GM12878 (cell line): ENCODE measurements around the gene FOXP4. TPM values are rescaled to one million over a fixed set of nuclear protein-coding genes. Genes with fewer than 3 reads are reported as not detected.

Experiments used
- ATAC-seq: fragments of 200-7000 bp; cut with Tn5 transposase; 3 replicates; pipeline ENCODE4 v1.9.1; 2020; ENCODE audit warnings: mild to moderate bottlenecking, moderate library complexity
- BruUV-seq: library from RNA; stranded (reverse); fragments of 400-500 nt; replicated peaks from 2 replicates; lab custom pipeline; 2021; lab: Mats Ljungman, UMichigan
- CTCF ChIA-PET: fragments of 300-600 bp; sonication (Branson Sonifier 250); formaldehyde crosslinking; extraction: SDS; loops from one replicate; lab custom pipeline; 2021; ENCODE audit warnings: inconsistent platforms; lab: Yijun Ruan, JAX
- POLR2A ChIA-PET: fragments of 350-600 bp; formaldehyde crosslinking; extraction: SDS; loops from one replicate; lab custom pipeline; 2021; ENCODE audit warnings: inconsistent platforms; lab: Charles Lee
- RAD21 ChIA-PET: fragments of 300-600 bp; sonication (Branson Sonifier 250); formaldehyde crosslinking; loops from one replicate; lab custom pipeline; 2023; ENCODE audit warnings: antibody characterized with exemption; ENCODE audit not compliant: unreplicated experiment; lab: Charles Lee
- SMC1A ChIA-PET: fragments of 300-600 bp; sonication (Branson Sonifier 250); formaldehyde crosslinking; loops from one replicate; lab custom pipeline; 2023; ENCODE audit not compliant: unreplicated experiment, uncharacterized antibody; lab: Charles Lee
- DNase-seq: peaks from one replicate; pipeline ENCODE4 v3.0.0-alpha.2; 2011; ENCODE audit warnings: low read depth, low spot score
- FAIRE-seq: peaks from 3 replicates; lab custom pipeline; 2011; peaks lifted over from hg19 to GRCh38; lab: Jason Lieb, UNC
- H2AFZ ChIP-seq: 2 replicates; pipeline ENCODE4 v1.6.0; 2011; ENCODE audit warnings: low read depth, low read length, control low read depth; ENCODE audit not compliant: control insufficient read depth
- H3K27ac ChIP-seq: 2 replicates; pipeline ENCODE4 v1.5.1; 2011; ENCODE audit warnings: control low read depth; ENCODE audit not compliant: control insufficient read depth, insufficient read depth
- H3K27me3 ChIP-seq, 2 experiments: replicated peaks in 1 of 2; 2 replicates each; pipeline versions ENCODE4 v1.6.0 to v1.6.1; 2011; ENCODE audit warnings: low read length in 1 of 2; ENCODE audit not compliant: control insufficient read depth in 2 of 2, insufficient read depth in 2 of 2
- H3K36me3 ChIP-seq, 2 experiments: 2 replicates each; pipeline ENCODE4 v1.5.1; 2011; ENCODE audit warnings: low read length in 1 of 2; ENCODE audit not compliant: control insufficient read depth in 2 of 2, insufficient read depth in 2 of 2
- H3K4me1 ChIP-seq: 2 replicates; pipeline ENCODE4 v1.6.1; 2011; ENCODE audit warnings: mild to moderate bottlenecking, low read length, moderate library complexity, mixed read lengths; ENCODE audit not compliant: control insufficient read depth, insufficient read depth
- H3K4me2 ChIP-seq: 2 replicates; pipeline ENCODE4 v1.6.0; 2011; ENCODE audit warnings: control low read depth; ENCODE audit not compliant: control insufficient read depth, insufficient read depth
- H3K4me3 ChIP-seq: fragments of 200-600 bp; sonication (generic); 2 replicates; pipeline ENCODE4 v1.5.1; 2016
- H3K79me2 ChIP-seq: 2 replicates; pipeline ENCODE4 v1.6.0; 2011; ENCODE audit warnings: low read length; ENCODE audit not compliant: control insufficient read depth, insufficient read depth
- H3K9ac ChIP-seq: 2 replicates; pipeline ENCODE4 v1.8.0; 2011; ENCODE audit warnings: low read length, control low read depth, mixed read lengths; ENCODE audit not compliant: control insufficient read depth, insufficient read depth
- H3K9me3 ChIP-seq: replicated peaks from 3 replicates; pipeline ENCODE4 v1.5.1; 2011; ENCODE audit warnings: mild to moderate bottlenecking, low read length; ENCODE audit not compliant: control insufficient read depth, insufficient read depth
- H4K20me1 ChIP-seq: 2 replicates; pipeline ENCODE4 v1.6.0; 2011; ENCODE audit not compliant: control insufficient read depth, insufficient read depth
- CBX5 ChIP-seq: sonication (generic); IDR thresholded peaks from 2 replicates; pipeline ENCODE4 v1.6.1; 2016; ENCODE audit warnings: low read depth, moderate library complexity, mild to moderate bottlenecking, inconsistent platforms
- CHD4 ChIP-seq: fragments of 200-600 bp; sonication (generic); IDR thresholded peaks from 2 replicates; pipeline ENCODE4 v1.6.1; 2016; ENCODE audit warnings: mild to moderate bottlenecking
- IRF4 ChIP-seq: IDR thresholded peaks from 2 replicates; pipeline ENCODE4 v1.6.1; 2011; ENCODE audit warnings: low read depth, low read length
- KLF5 ChIP-seq: fragments of 450-650 bp; IDR thresholded peaks from 2 replicates; pipeline ENCODE4 v1.6.1; 2014; ENCODE audit warnings: mild to moderate bottlenecking; ENCODE audit not compliant: partially characterized antibody
- NR2F1 ChIP-seq: fragments of 450-650 bp; conservative IDR thresholded peaks from 2 replicates; pipeline ENCODE4 v1.6.1; 2017; ENCODE audit warnings: mild to moderate bottlenecking
- NRF1 ChIP-seq: conservative IDR thresholded peaks from 2 replicates; pipeline ENCODE4 v1.6.1; 2011; ENCODE audit warnings: mild to moderate bottlenecking, low read depth, low read length, improper control_type of control experiment
- PAX5 ChIP-seq: IDR thresholded peaks from 2 replicates; pipeline ENCODE4 v1.6.1; 2011; ENCODE audit warnings: low read depth, low read length, borderline replicate concordance
- PRDM15 ChIP-seq: fragments of 450-650 bp; formaldehyde crosslinking; IDR thresholded peaks from 2 replicates; pipeline ENCODE4 v1.4.0; 2020; ENCODE audit warnings: mild to moderate bottlenecking, moderate library complexity
- RUNX3 ChIP-seq: IDR thresholded peaks from 2 replicates; pipeline ENCODE4 v1.6.1; 2012; ENCODE audit warnings: low read length, inconsistent platforms
- ZBTB33 ChIP-seq: fragments of 450-650 bp; IDR thresholded peaks from 2 replicates; pipeline ENCODE4 v1.6.1; 2017; ENCODE audit warnings: mild to moderate bottlenecking
- ZNF622 ChIP-seq: fragments of 450-650 bp; IDR thresholded peaks from 2 replicates; pipeline ENCODE4 v1.6.1; 2017; ENCODE audit warnings: mild to moderate bottlenecking, inconsistent platforms
- WGBS: methylation state at CpG from one replicate; pipeline ENCODE4 v1.1.6; 2016; ENCODE audit warnings: low lambda C conversion rate; ENCODE audit not compliant: insufficient replicate concordance, insufficient coverage; ENCODE audit errors: missing lambda C conversion rate; 5-methylcytosine and 5-hydroxymethylcytosine counted together
- in situ Hi-C: fragments of 300-500 bp; cut with MboI; formaldehyde crosslinking; loops from 9 replicates; pipeline ENCODE4 v1.14.3; 2018; ENCODE audit warnings: mixed read lengths
- intact Hi-C: fragments of 100-400 bp; cut with micrococcal nuclease; formaldehyde crosslinking; loops from one replicate; pipeline ENCODE4 v1.14.2; 2022; ENCODE audit not compliant: unreplicated experiment
- polyA plus RNA-seq, 11 experiments: library from polyadenylated mRNA; depleted of rRNA in 4 of 11; unstranded in 6 of 11; stranded (reverse) in 5 of 11; fragments of >200 nt; fragmentation: Nextera tagmentation in 4 of 11; fragmentation: Illumina TruSeq in 1 of 11; extraction: Ambion mirVana in 4 of 11; extraction: Trizol in 1 of 11; gene quantifications; 1 replicate in 1 of 11; 2 replicates in 10 of 11; pipeline versions ENCODE4 v1.2.1 to v1.2.3, GENCODE V29; 2011 to 2016; ENCODE audit warnings: inconsistent platforms in 2 of 11, missing spikeins in 2 of 11, low read depth in 1 of 11
- total RNA-seq, 4 experiments: library from RNA; depleted of rRNA in 3 of 4; stranded (reverse); fragments of >200 nt in 3 of 4; fragmentation: Illumina TruSeq in 1 of 4; extraction: Trizol in 1 of 4; gene quantifications; 2 replicates each; pipeline versions ENCODE4 v1.2.1 to v1.2.3, GENCODE V29; 2013 to 2021
- TF ChIP-seq, protein P1 (sequence below): fragments of 450-650 bp; IDR thresholded peaks from 2 replicates; pipeline ENCODE4 v1.6.1; 2014; ENCODE audit warnings: mild to moderate bottlenecking
- TF ChIP-seq, protein P2 (sequence below): fragments of 450-650 bp; formaldehyde crosslinking; IDR thresholded peaks from 2 replicates; pipeline ENCODE4 v1.4.0; 2022; ENCODE audit warnings: mild to moderate bottlenecking, moderate library complexity

FOXP4 gene
- total and polyA plus RNA-seq, 10 of the 15 experiments (the other 5 are each of a cell fraction or from before 2014, with no cell fraction given): 0.31 to 46.1 (median 2.3) TPM

- H3K27me3 ChIP-seq: peaks cover 0 to 1% of the 10 kb centered on the region in 2 experiments; a peak in 3 of 4 replicates
- H3K4me1 ChIP-seq: no peaks in the 10 kb centered on the region
- no peak for FAIRE-seq
- CTCF ChIA-PET: no interaction called here
- no peak for ATAC-seq
- POLR2A ChIA-PET: no interaction called here
- BruUV-seq: no TSS peak
- H3K4me3 ChIP-seq: no peak overlapping the region
- H3K9ac ChIP-seq: no peak overlapping the region
- no peak overlapping the region for H3K27ac ChIP-seq
- no peaks in the 10 kb centered on the region for H3K79me2 ChIP-seq
- no peak for DNase-seq
- in situ Hi-C loops: no loop called here
- H3K36me3 ChIP-seq: no peaks in the 10 kb centered on the region
- 27% methylated on average over 7 of the region's 7 CpGs for WGBS
- no peak overlapping the region for H2AFZ ChIP-seq
- SMC1A ChIA-PET: no interaction called here
- H3K4me2 ChIP-seq: no peak overlapping the region
- H3K9me3 ChIP-seq: no peaks in the 10 kb centered on the region
- intact Hi-C loops: no loop called here
- no peaks in the 10 kb centered on the region for H4K20me1 ChIP-seq
- RAD21 ChIA-PET: no interaction called here
- TF ChIP-seq PRDM15 (CRISPR knock-in tag) (no peak), ZBTB33 (no peak), RUNX3 (no peak), CHD4 (no peak), ZNF622 (no peak), IRF4 (no peak), PAX5 (no peak), KLF5 (no peak), NRF1 (no peak), CBX5 (no peak), NR2F1 (no peak)
- TF ChIP-seq, protein P1, sequence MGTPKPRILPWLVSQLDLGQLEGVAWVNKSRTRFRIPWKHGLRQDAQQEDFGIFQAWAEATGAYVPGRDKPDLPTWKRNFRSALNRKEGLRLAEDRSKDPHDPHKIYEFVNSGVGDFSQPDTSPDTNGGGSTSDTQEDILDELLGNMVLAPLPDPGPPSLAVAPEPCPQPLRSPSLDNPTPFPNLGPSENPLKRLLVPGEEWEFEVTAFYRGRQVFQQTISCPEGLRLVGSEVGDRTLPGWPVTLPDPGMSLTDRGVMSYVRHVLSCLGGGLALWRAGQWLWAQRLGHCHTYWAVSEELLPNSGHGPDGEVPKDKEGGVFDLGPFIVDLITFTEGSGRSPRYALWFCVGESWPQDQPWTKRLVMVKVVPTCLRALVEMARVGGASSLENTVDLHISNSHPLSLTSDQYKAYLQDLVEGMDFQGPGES: no peak
- TF ChIP-seq, protein P2, sequence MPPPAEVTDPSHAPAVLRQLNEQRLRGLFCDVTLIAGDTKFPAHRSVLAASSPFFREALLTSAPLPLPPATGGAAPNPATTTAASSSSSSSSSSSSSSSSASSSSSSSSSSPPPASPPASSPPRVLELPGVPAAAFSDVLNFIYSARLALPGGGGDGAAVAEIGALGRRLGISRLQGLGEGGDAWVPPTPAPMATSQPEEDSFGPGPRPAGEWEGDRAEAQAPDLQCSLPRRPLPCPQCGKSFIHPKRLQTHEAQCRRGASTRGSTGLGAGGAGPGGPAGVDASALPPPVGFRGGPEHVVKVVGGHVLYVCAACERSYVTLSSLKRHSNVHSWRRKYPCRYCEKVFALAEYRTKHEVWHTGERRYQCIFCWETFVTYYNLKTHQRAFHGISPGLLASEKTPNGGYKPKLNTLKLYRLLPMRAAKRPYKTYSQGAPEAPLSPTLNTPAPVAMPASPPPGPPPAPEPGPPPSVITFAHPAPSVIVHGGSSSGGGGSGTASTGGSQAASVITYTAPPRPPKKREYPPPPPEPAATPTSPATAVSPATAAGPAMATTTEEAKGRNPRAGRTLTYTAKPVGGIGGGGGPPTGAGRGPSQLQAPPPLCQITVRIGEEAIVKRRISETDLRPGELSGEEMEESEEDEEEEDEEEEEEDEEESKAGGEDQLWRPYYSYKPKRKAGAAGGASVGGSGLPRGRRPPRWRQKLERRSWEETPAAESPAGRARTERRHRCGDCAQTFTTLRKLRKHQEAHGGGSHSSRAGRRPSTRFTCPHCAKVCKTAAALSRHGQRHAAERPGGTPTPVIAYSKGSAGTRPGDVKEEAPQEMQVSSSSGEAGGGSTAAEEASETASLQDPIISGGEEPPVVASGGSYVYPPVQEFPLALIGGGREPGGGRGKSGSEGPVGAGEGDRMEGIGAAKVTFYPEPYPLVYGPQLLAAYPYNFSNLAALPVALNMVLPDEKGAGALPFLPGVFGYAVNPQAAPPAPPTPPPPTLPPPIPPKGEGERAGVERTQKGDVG: no peak
Measured at GRCh38 chr6:41648070-41648585, 101.9 kb downstream of the FOXP4 start.
